Endodermal cell (in vitro differentiated cells): ENCODE data around the gene JAKMIP2. TPM values are rescaled to one million over a fixed set of nuclear protein-coding genes. Genes with fewer than 3 reads are reported as not detected.
"Not testable (repeated sequence)": the region's sequence is repeated elsewhere in the genome, so short reads cannot be mapped to it uniquely, and the experiment has no call there.

Experiments
- DNase-seq: peaks from one replicate; pipeline ENCODE4 v3.0.0-alpha.2; 2017
- H3K27ac ChIP-seq: 2 replicates; pipeline ENCODE4 v1.5.1; 2013; ENCODE audit warnings: mild to moderate bottlenecking, low read depth, low read length, moderate library complexity
- H3K27me3 ChIP-seq: 2 replicates; pipeline ENCODE4 v1.6.1; 2013; ENCODE audit warnings: mild to moderate bottlenecking, low read length, moderate library complexity; ENCODE audit not compliant: insufficient read depth, control insufficient read depth, poor library complexity, severe bottlenecking
- H3K36me3 ChIP-seq: 2 replicates; pipeline ENCODE4 v1.7.0; 2013; ENCODE audit warnings: mild to moderate bottlenecking, low read length, moderate library complexity; ENCODE audit not compliant: control insufficient read depth, insufficient read depth
- H3K4me1 ChIP-seq: one replicate; pipeline ENCODE4 v1.7.0; 2013; ENCODE audit warnings: low read length; ENCODE audit not compliant: control insufficient read depth, insufficient read depth
- H3K4me3 ChIP-seq: 2 replicates; pipeline ENCODE4 v1.5.1; 2013; ENCODE audit warnings: mild to moderate bottlenecking, low read length, moderate library complexity
- H3K9ac ChIP-seq: 2 replicates; pipeline ENCODE4 v1.6.1; 2013; ENCODE audit warnings: mild to moderate bottlenecking, low read length, moderate library complexity; ENCODE audit not compliant: poor library complexity, severe bottlenecking; ENCODE audit errors: extremely low read depth
- H3K9me3 ChIP-seq: 2 replicates; pipeline ENCODE4 v1.6.1; 2013; ENCODE audit warnings: mild to moderate bottlenecking, low read length, moderate library complexity; ENCODE audit not compliant: control insufficient read depth
- H3K27ac Mint-ChIP-seq: 2 replicates; pipeline ENCODE4 v1.8.0; 2020; ENCODE audit warnings: mixed read lengths
- H3K27me3 Mint-ChIP-seq: 2 replicates; pipeline ENCODE4 v1.8.0; 2021; ENCODE audit warnings: mild to moderate bottlenecking, mixed read lengths; ENCODE audit not compliant: insufficient read depth
- H3K36me3 Mint-ChIP-seq: 2 replicates; pipeline ENCODE4 v1.8.0; 2020; ENCODE audit warnings: low read depth, mixed read lengths
- H3K4me1 Mint-ChIP-seq: 2 replicates; pipeline ENCODE4 v1.8.0; 2020; ENCODE audit warnings: mixed read lengths
- H3K4me3 Mint-ChIP-seq: 2 replicates; pipeline ENCODE4 v1.8.0; 2020; ENCODE audit warnings: mild to moderate bottlenecking, moderate library complexity, mixed read lengths
- H3K9me3 Mint-ChIP-seq: 2 replicates; pipeline ENCODE4 v1.8.0; 2020; ENCODE audit warnings: mild to moderate bottlenecking, mixed read lengths
- CTCF ChIP-seq: fragments of 200-600 bp; sonication (generic); conservative IDR thresholded peaks from 2 replicates; pipeline ENCODE4 v1.5.0; 2021; ENCODE audit warnings: antibody characterized with exemption, mild to moderate bottlenecking
- WGBS, 2 experiments: methylation state at CpG; one replicate each; pipeline versions ENCODE4 v1.1.5 to v1.1.7; 2013; ENCODE audit warnings: missing lambda C conversion rate in 2 of 2, mixed read lengths in 1 of 2; ENCODE audit not compliant: insufficient coverage in 1 of 2, insufficient read length in 1 of 2; 5-methylcytosine and 5-hydroxymethylcytosine counted together
- total RNA-seq, 2 donors: library from RNA; stranded (reverse); fragmentation: NEBNext Ultra II Directional in 1 of 2; extraction: Animal tissue kit (Norgen Biotek cat#: 25700) in 1 of 2; gene quantifications; 2 replicates in 1 of 2; 3 replicates in 1 of 2; pipeline ENCODE4 v1.2.1, GENCODE V29; 2021

Gene JAKMIP2
- total RNA-seq, 2 donors from 2014 or later = 6.9 to 16.7 TPM

- no peaks in the 10 kb centered on the region for H3K36me3 Mint-ChIP-seq
- H3K27ac Mint-ChIP-seq = no peak overlapping the region
These were observed 21.8 kb upstream of the JAKMIP2 start for GRCh38 chr5:147804334-147804733.

GRCh38 chr5:147803926-147804325 lies 21.4 kb upstream of the JAKMIP2 start:
- no peak overlapping the region for H3K27ac ChIP-seq
- 71% methylated on average over 1 of the region's 1 CpG; no CpG with 5 or more reads in 1 of the 2 experiments for WGBS, 2 experiments
- TF ChIP-seq CTCF = no peak
- no peaks in the 10 kb centered on the region for H3K36me3 ChIP-seq
- H3K4me3 ChIP-seq = no peak overlapping the region
- Mint-ChIP-seq H3K36me3 (no peaks in the 10 kb centered on the region), H3K4me3 (no peak overlapping the region), H3K27me3 (no peaks in the 10 kb centered on the region), H3K4me1 (no peaks in the 10 kb centered on the region), H3K27ac (no peak overlapping the region), H3K9me3 (no peaks in the 10 kb centered on the region)
- H3K4me1 ChIP-seq = no peaks in the 10 kb centered on the region
- H3K27me3 ChIP-seq = no peaks in the 10 kb centered on the region
- no peak for DNase-seq
- no peak overlapping the region for H3K9ac ChIP-seq
- no peaks in the 10 kb centered on the region for H3K9me3 ChIP-seq

More at GRCh38 chr5:147804334-147804733, 21.8 kb upstream of the JAKMIP2 start:
- no peaks in the 10 kb centered on the region for H3K9me3 Mint-ChIP-seq
- TF ChIP-seq CTCF = no peak
- H3K4me3 Mint-ChIP-seq = no peak overlapping the region
- Histone ChIP-seq H3K4me1 (no peaks in the 10 kb centered on the region), H3K9ac (no peak overlapping the region), H3K36me3 (no peaks in the 10 kb centered on the region), H3K27me3 (no peaks in the 10 kb centered on the region), H3K4me3 (no peak overlapping the region), H3K9me3 (no peaks in the 10 kb centered on the region), H3K27ac (no peak overlapping the region)
- DNase-seq = no peak
- H3K27me3 Mint-ChIP-seq = no peaks in the 10 kb centered on the region
- no peaks in the 10 kb centered on the region for H3K4me1 Mint-ChIP-seq
- 86 to 92% methylated on average over 3 of the region's 3 CpGs for WGBS, 2 experiments

GRCh38 chr5:147803161-147803560 lies 20.6 kb upstream of the JAKMIP2 start:
- H3K27me3 Mint-ChIP-seq, DNase-seq, H3K27ac ChIP-seq, H3K9me3 Mint-ChIP-seq, H3K27ac Mint-ChIP-seq, H3K36me3 ChIP-seq, H3K27me3 ChIP-seq, H3K9me3 ChIP-seq, H3K4me3 Mint-ChIP-seq, H3K4me1 Mint-ChIP-seq, H3K9ac ChIP-seq, H3K4me1 ChIP-seq, H3K36me3 Mint-ChIP-seq, H3K4me3 ChIP-seq: not testable (repeated sequence)
- WGBS, 2 experiments = 84 to 92% methylated on average over 2 to 3 of the region's 3 CpGs

GRCh38 chr5:147801461-147801860 lies 18.9 kb upstream of the JAKMIP2 start:
- Histone ChIP-seq H3K27ac (no peak overlapping the region), H3K27me3 (no peaks in the 10 kb centered on the region), H3K9me3 (no peaks in the 10 kb centered on the region), H3K36me3 (no peaks in the 10 kb centered on the region), H3K4me1 (no peaks in the 10 kb centered on the region), H3K9ac (no peak overlapping the region), H3K4me3 (no peak overlapping the region)
- WGBS, 2 experiments = 67 to 100% methylated on average over 1 of the region's 1 CpG
- no peak overlapping the region for H3K27ac Mint-ChIP-seq
- no peak overlapping the region for H3K4me3 Mint-ChIP-seq
- H3K4me1 Mint-ChIP-seq = no peaks in the 10 kb centered on the region
- TF ChIP-seq CTCF = no peak
- H3K9me3 Mint-ChIP-seq = no peaks in the 10 kb centered on the region
- no peak for DNase-seq
- no peaks in the 10 kb centered on the region for H3K27me3 Mint-ChIP-seq
- H3K36me3 Mint-ChIP-seq = no peaks in the 10 kb centered on the region
